H1 (cell line): ENCODE data around the gene DUSP9.

Experiments used
- EP300 ChIP-seq, 2 experiments: IDR thresholded peaks; 1 replicate in 1 of 2; 2 replicates in 1 of 2; pipeline ENCODE4 v1.6.1; 2011 to 2012; ENCODE audit warnings: low read depth in 2 of 2, low read length in 2 of 2, mild to moderate bottlenecking in 2 of 2, borderline replicate concordance in 1 of 2, inconsistent platforms in 1 of 2, moderate library complexity in 1 of 2
- EZH2 ChIP-seq: fragments of 200-600 bp; sonication (generic); IDR thresholded peaks from 2 replicates; pipeline ENCODE4 v1.7.1; 2012; ENCODE audit warnings: low read depth, mild to moderate bottlenecking, moderate library complexity, low read length, inconsistent platforms; ENCODE audit not compliant: severe bottlenecking
- KDM5A ChIP-seq: fragments of 200-600 bp; IDR thresholded peaks from 2 replicates; pipeline ENCODE4 v1.7.1; 2012; ENCODE audit warnings: mild to moderate bottlenecking, low read length, inconsistent platforms, mixed read lengths
- MAX ChIP-seq: IDR thresholded peaks from 2 replicates; pipeline ENCODE4 v1.6.1; 2012; ENCODE audit warnings: inconsistent platforms
- POLR2A ChIP-seq, 2 experiments: IDR thresholded peaks; 1 replicate in 1 of 2; 2 replicates in 1 of 2; pipeline ENCODE4 v1.6.1; 2011; ENCODE audit warnings: low read depth in 2 of 2, low read length in 2 of 2, mild to moderate bottlenecking in 2 of 2; ENCODE audit errors: control extremely low read depth in 1 of 2
- SIN3A ChIP-seq, 2 experiments: IDR thresholded peaks in 1 of 2; conservative IDR thresholded peaks in 1 of 2; 2 replicates each; pipeline ENCODE4 v1.6.1; 2011 to 2012; ENCODE audit warnings: low read length in 2 of 2, improper control_type of control experiment in 1 of 2, low read depth in 1 of 2, mild to moderate bottlenecking in 1 of 2
- SUZ12 ChIP-seq: fragments of 200-600 bp; sonication (generic); IDR thresholded peaks from 2 replicates; pipeline ENCODE4 v1.6.1; 2012; ENCODE audit warnings: mild to moderate bottlenecking, inconsistent platforms, low read length, moderate library complexity, mixed read lengths
- TCF12 ChIP-seq: IDR thresholded peaks from 2 replicates; pipeline ENCODE4 v1.6.1; 2011; ENCODE audit warnings: low read depth, mild to moderate bottlenecking, low read length
- TF ChIP-seq, protein P1 (sequence below), 3 experiments: IDR thresholded peaks; 1 replicate in 2 of 3; 2 replicates in 1 of 3; pipeline versions ENCODE4 v1.5.1 to v1.6.1; 2011; ENCODE audit warnings: low read length in 3 of 3, mild to moderate bottlenecking in 3 of 3, inconsistent platforms in 2 of 3, low read depth in 1 of 3, moderate library complexity in 1 of 3; ENCODE audit not compliant: insufficient read depth in 1 of 3; ENCODE audit errors: control extremely low read depth in 1 of 3

DNA sequence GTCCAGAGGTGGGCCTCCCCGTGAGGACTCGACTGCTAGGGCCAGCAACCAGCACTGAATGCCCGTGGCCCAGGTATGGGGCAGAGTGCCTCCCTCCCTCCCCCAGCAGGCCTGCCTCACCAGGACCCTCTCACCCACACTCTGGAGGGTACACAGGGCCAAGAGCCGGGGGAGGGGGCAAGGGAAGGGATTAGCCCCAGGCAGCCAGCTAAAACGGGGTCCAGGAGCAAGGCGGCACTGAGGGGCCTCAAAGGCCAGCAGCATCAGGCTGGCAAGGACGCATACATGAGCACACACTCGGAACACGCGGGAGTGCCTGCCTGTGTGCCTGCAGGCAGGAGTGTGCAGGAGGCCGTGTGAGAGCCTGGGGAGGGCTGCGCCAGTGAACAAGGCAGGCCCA, 18.3 kb upstream of the DUSP9 start:
- TF ChIP-seq, protein P1, sequence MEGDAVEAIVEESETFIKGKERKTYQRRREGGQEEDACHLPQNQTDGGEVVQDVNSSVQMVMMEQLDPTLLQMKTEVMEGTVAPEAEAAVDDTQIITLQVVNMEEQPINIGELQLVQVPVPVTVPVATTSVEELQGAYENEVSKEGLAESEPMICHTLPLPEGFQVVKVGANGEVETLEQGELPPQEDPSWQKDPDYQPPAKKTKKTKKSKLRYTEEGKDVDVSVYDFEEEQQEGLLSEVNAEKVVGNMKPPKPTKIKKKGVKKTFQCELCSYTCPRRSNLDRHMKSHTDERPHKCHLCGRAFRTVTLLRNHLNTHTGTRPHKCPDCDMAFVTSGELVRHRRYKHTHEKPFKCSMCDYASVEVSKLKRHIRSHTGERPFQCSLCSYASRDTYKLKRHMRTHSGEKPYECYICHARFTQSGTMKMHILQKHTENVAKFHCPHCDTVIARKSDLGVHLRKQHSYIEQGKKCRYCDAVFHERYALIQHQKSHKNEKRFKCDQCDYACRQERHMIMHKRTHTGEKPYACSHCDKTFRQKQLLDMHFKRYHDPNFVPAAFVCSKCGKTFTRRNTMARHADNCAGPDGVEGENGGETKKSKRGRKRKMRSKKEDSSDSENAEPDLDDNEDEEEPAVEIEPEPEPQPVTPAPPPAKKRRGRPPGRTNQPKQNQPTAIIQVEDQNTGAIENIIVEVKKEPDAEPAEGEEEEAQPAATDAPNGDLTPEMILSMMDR (IDR thresholded peaks at IDR 0.05; ENCODE audit: control extremely low read depth in 1 of 3, insufficient read depth in 1 of 3, low read depth in 1 of 3, low read length in 3 of 3): no peak
- no peak for TF ChIP-seq SIN3A (conservative IDR thresholded peaks at IDR 0.05 in 1 of 2, IDR thresholded peaks at IDR 0.05 in 1 of 2; ENCODE audit: low read depth in 1 of 2, low read length in 2 of 2)
- no peak for TF ChIP-seq MAX
- no peak for TF ChIP-seq POLR2A (IDR thresholded peaks at IDR 0.05; ENCODE audit: control extremely low read depth in 1 of 2, low read depth in 2 of 2, low read length in 2 of 2)
- no peak for TF ChIP-seq SUZ12
- TF ChIP-seq EP300 (IDR thresholded peaks at IDR 0.05; ENCODE audit: borderline replicate concordance in 1 of 2, low read depth in 2 of 2, low read length in 2 of 2): no peak
- no peak for TF ChIP-seq EZH2
- no peak for TF ChIP-seq TCF12
- no peak for TF ChIP-seq KDM5A
